Measurements from ENCODE around the gene RPS21. TPM values are rescaled to one million over a fixed set of nuclear protein-coding genes. Genes with fewer than 3 reads are reported as not detected.

Gene RPS21
- total and polyA plus RNA-seq, 2 of the 13 experiments (the other 11 are each of a cell fraction or from before 2014, with no cell fraction given): 2,647 to 11,063 TPM

GRCh38 chr20:62370807-62371587, 15.9 kb upstream of the RPS21 start (continued):
- TF ChIP-seq HCFC1 (IDR thresholded peaks at IDR 0.05; ENCODE audit: low read depth, low read length) (no peak), DPF2 (CRISPR knock-in tag; IDR thresholded peaks at IDR 0.05; ENCODE audit: borderline replicate concordance, low read depth) (0 out of 2 replicates have a peak, but pooled peaks have one; percentile 46), KLF9 (CRISPR knock-in tag; IDR thresholded peaks at IDR 0.05; ENCODE audit: low read depth) (no peak), ZNF34 (CRISPR knock-in tag; IDR thresholded peaks at IDR 0.05; ENCODE audit: borderline replicate concordance) (no peak), RNF2 (conservative IDR thresholded peaks at IDR 0.05; ENCODE audit: low read depth) (peak; percentile 80; the same call in 1 of the 2 replicates), ZNF264 (CRISPR knock-in tag; IDR thresholded peaks at IDR 0.05) (peak; percentile 89), FOXK2 (IDR thresholded peaks at IDR 0.05) (no peak), TARDBP (CRISPR knock-in tag; IDR thresholded peaks at IDR 0.05) (peak; percentile 71; the same call in 1 of the 2 replicates), RARG (CRISPR knock-in tag; IDR thresholded peaks at IDR 0.05; ENCODE audit: low read depth) (no peak), NPAS2 (CRISPR knock-in tag; IDR thresholded peaks at IDR 0.05; ENCODE audit: borderline replicate concordance) (no peak), NR2C2 (CRISPR knock-in tag; IDR thresholded peaks at IDR 0.05; ENCODE audit: borderline replicate concordance) (no peak; the same call in 1 of the 2 replicates), CC2D1A (CRISPR knock-in tag; IDR thresholded peaks at IDR 0.05) (no peak), ZNF251 (CRISPR knock-in tag; IDR thresholded peaks at IDR 0.05) (0 out of 2 replicates have a peak, but pooled peaks have one; percentile 51), ZXDC (CRISPR knock-in tag; IDR thresholded peaks at IDR 0.05) (peak; percentile 60; the same call in 1 of the 2 replicates), ZBTB49 (CRISPR knock-in tag; IDR thresholded peaks at IDR 0.05; ENCODE audit: borderline replicate concordance) (no peak), REPIN1 (CRISPR knock-in tag; IDR thresholded peaks at IDR 0.05; ENCODE audit: borderline replicate concordance, low read depth) (peak; percentile 67; the same call in 1 of the 2 replicates), REL (CRISPR knock-in tag; conservative IDR thresholded peaks at IDR 0.05) (no peak), MAFG (CRISPR knock-in tag; IDR thresholded peaks at IDR 0.05) (no peak), ZNF720 (CRISPR knock-in tag; IDR thresholded peaks at IDR 0.05) (no peak), ZNF276 (CRISPR knock-in tag; IDR thresholded peaks at IDR 0.05; ENCODE audit: low read depth) (no peak; the same call in 1 of the 2 replicates), CBFB (CRISPR knock-in tag; IDR thresholded peaks at IDR 0.05) (peak; percentile 52; the same call in 1 of the 2 replicates), RFX5 (IDR thresholded peaks at IDR 0.05; ENCODE audit: low read depth, low read length) (no peak), ATF4 (CRISPR knock-in tag; IDR thresholded peaks at IDR 0.05) (no peak)

Measured in HepG2 (cell line).